Measurements from ENCODE around the gene LGALSL.

The LGALSL gene

GRCh38 chr2:64453770-64454385 is at the start of gene LGALSL:
Gene LGALSL (plus strand): TSS chr2:64454162. CDS start chr2:64454546, 384 bp downstream.
- peak; percentile 74 for DNase-seq

GRCh38 chr2:64404743-64405142 is 49.2 kb upstream of the LGALSL start:
- DNase-seq = no peak

GRCh38 chr2:64405581-64406406 is 48.2 kb upstream of the LGALSL start:
- DNase-seq = no peak

GRCh38 chr2:64406407-64406774 is 47.6 kb upstream of the LGALSL start:
- no peak for DNase-seq

- no peak for DNase-seq
These were observed 45.9 kb upstream of the LGALSL start for GRCh38 chr2:64408031-64408430.

- no peak for DNase-seq
These were observed 43.3 kb upstream of the LGALSL start for GRCh38 chr2:64410671-64411070.

- no peak for DNase-seq
These were observed 41.3 kb upstream of the LGALSL start for GRCh38 chr2:64412671-64413070.

GRCh38 chr2:64414736-64415435 is 39.1 kb upstream of the LGALSL start:
- no peak for DNase-seq

- no peak for DNase-seq
These were observed 36.3 kb upstream of the LGALSL start for GRCh38 chr2:64417624-64418023.

- peak; percentile 74 for DNase-seq
These were observed 34.3 kb upstream of the LGALSL start for GRCh38 chr2:64419596-64420165.

GRCh38 chr2:64420677-64421076 is 33.3 kb upstream of the LGALSL start:
- DNase-seq = no peak

GRCh38 chr2:64421201-64421600 is 32.8 kb upstream of the LGALSL start:
- DNase-seq = no peak

- DNase-seq = no peak
These were observed 31.5 kb upstream of the LGALSL start for GRCh38 chr2:64422466-64422865.

GRCh38 chr2:64423303-64423702 is 30.7 kb upstream of the LGALSL start:
- no peak for DNase-seq

- no peak for DNase-seq
These were observed 29.5 kb upstream of the LGALSL start for GRCh38 chr2:64424416-64424987.

- DNase-seq = no peak
These were observed 27.6 kb upstream of the LGALSL start for GRCh38 chr2:64426183-64426952.

GRCh38 chr2:64434039-64434657 is 19.8 kb upstream of the LGALSL start:
- DNase-seq = no peak

GRCh38 chr2:64437883-64438282 is 16.1 kb upstream of the LGALSL start:
- DNase-seq = no peak

- peak; percentile 80 for DNase-seq
These were observed 14.8 kb upstream of the LGALSL start for GRCh38 chr2:64439194-64439593.

GRCh38 chr2:64440843-64441242 is 13.1 kb upstream of the LGALSL start:
- peak; percentile 89 for DNase-seq

- no peak for DNase-seq
These were observed 11.7 kb upstream of the LGALSL start for GRCh38 chr2:64442277-64442676.

All from NCI-H82 (cell line).